ENCODE measurements around the gene NID1. TPM values are rescaled to one million over a fixed set of nuclear protein-coding genes. Genes with fewer than 3 reads are reported as not detected.

The NID1 gene
- total RNA-seq, 1 experiment from 2014 or later, result 0.32 TPM

DNA sequence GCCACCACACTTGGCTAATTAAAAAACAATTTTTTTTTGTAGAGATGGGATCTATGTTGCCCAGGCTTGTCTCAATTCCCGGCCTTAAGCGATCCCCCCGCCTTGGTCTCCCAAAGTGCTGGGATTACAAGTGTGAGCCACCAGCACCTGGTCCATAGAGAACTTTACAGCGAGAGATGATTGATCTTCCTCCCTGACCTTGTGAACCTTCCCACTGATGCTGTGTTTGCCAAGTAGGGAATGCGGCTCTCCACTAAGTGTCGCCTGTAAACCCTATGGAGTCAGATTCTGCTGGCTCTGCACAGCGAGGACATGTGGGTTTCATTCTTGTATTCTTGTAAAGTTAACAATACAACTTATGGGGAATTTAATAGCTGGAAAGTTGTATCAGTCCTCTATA, 116.9 kb downstream of the NID1 start:
- ATAC-seq, result no peak
- Histone ChIP-seq H3K4me3 (replicated peaks in 1 of 2; ENCODE audit: low read depth in 1 of 2, low read length in 2 of 2) (no peak overlapping the region), H2AFZ (ENCODE audit: low read depth, low read length, poor library complexity, severe bottlenecking) (no peak overlapping the region), H3K4me1 (ENCODE audit: control insufficient read depth in 1 of 2, insufficient read depth in 2 of 2, low read length in 2 of 2) (peaks cover 0 to 7% of the 10 kb centered on the region in 2 experiments; a peak in 1 of 4 replicates), H3K4me2 (ENCODE audit: low read length) (no peak overlapping the region), H3K27ac (ENCODE audit: low read depth, low read length) (no peak overlapping the region), H3K9me3 (ENCODE audit: control insufficient read depth in 1 of 2, insufficient read depth in 1 of 2, low read depth in 1 of 2, low read length in 2 of 2) (no peaks in the 10 kb centered on the region), H3K27me3 (ENCODE audit: insufficient read depth, low read length) (no peaks in the 10 kb centered on the region), H3K9me2 (ENCODE audit: insufficient read depth) (no peaks in the 10 kb centered on the region), H3K36me3 (ENCODE audit: control insufficient read depth in 1 of 2, insufficient read depth in 2 of 2, low read length in 2 of 2) (no peaks in the 10 kb centered on the region), H4K20me1 (ENCODE audit: insufficient read depth) (no peaks in the 10 kb centered on the region), H3K79me2 (ENCODE audit: insufficient read depth, low read length) (no peaks in the 10 kb centered on the region), H3K9ac (ENCODE audit: low read length) (no peak overlapping the region)
- no peak for DNase-seq (ENCODE audit: low read depth, low spot score)
- CTCF ChIA-PET, result interaction anchor here (1.8 kb wide), 1 partner anchor 350 kb away, joined by 4 read pairs; no protein-coding TSS in a partner anchor
- POLR2A ChIA-PET, result no interaction called here
- TF ChIP-seq EGR1 (IDR thresholded peaks at IDR 0.05; ENCODE audit: low read depth), result no peak
- TF ChIP-seq YY1 (IDR thresholded peaks at IDR 0.05; ENCODE audit: extremely low read depth, insufficient replicate concordance, low read depth, low read length), result no peak
- TF ChIP-seq CBX3 (IDR thresholded peaks at IDR 0.05; ENCODE audit: low read depth), result no peak
- TF ChIP-seq ZNF274 (IDR thresholded peaks at IDR 0.05; ENCODE audit: low read depth, low read length), result no peak
- TF ChIP-seq JUND (IDR thresholded peaks at IDR 0.05), result no peak
- no peak for TF ChIP-seq ELF1 (IDR thresholded peaks at IDR 0.05; ENCODE audit: borderline replicate concordance, low read depth)
- BruUV-seq (replicated peaks), result no TSS peak
- intact Hi-C loops (cut with micrococcal nuclease), result loop anchor here (5.0 kb wide), 1 partner anchor 81 kb away; the partner anchor contains the start of gene LYST
- RAD21 ChIA-PET (ENCODE audit: low non-redundant PET in 1 of 2, low total read pairs in 2 of 2, uncharacterized antibody in 2 of 2, unreplicated experiment in 2 of 2), result no interaction called here

DNA sequence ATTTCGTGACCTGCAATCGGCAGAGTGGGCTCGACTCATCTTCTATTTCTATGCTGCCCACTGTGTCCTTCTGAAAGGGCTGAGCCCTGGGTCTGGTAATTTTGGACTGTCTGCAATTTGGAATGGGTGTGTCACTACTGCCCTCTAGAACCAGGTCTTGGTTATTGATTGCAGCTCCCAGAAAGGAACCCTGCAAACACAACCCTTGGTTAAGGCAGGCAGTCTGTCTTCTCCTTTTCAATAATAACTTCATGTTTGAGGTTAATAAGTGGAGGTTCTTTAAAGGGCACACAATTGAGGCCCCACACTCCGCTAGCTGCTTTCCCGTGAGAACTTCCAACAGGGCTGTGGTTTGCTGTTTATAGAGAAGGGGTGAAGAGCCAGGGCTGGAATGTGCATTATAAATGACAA, 118.3 kb downstream of the NID1 start:
- RAD21 ChIA-PET (ENCODE audit: low non-redundant PET in 1 of 2, low total read pairs in 2 of 2, uncharacterized antibody in 2 of 2, unreplicated experiment in 2 of 2), result interaction anchor here in 1 of 2 experiments (0.6 kb wide), 1 partner anchor 22 kb away, joined by 3 read pairs; no protein-coding TSS in a partner anchor
- H3K79me2 ChIP-seq (ENCODE audit: insufficient read depth, low read length), result no peaks in the 10 kb centered on the region
- H3K9me2 ChIP-seq (ENCODE audit: insufficient read depth), result no peaks in the 10 kb centered on the region
- H3K27ac ChIP-seq (ENCODE audit: low read depth, low read length), result no peak overlapping the region
- CTCF ChIA-PET, result interaction anchor here (1.0 to 1.7 kb wide), 3 partner anchors 12 to 163 kb away, joined by 3 to 8 read pairs (median 4); no protein-coding TSS in a partner anchor
- POLR2A ChIA-PET, result no interaction called here
- no peaks in the 10 kb centered on the region for H3K36me3 ChIP-seq (ENCODE audit: control insufficient read depth in 1 of 2, insufficient read depth in 2 of 2, low read length in 2 of 2)
- H3K4me2 ChIP-seq (ENCODE audit: low read length), result no peak overlapping the region
- H3K27me3 ChIP-seq (ENCODE audit: insufficient read depth, low read length), result no peaks in the 10 kb centered on the region
- H2AFZ ChIP-seq (ENCODE audit: low read depth, low read length, poor library complexity, severe bottlenecking), result no peak overlapping the region
- intact Hi-C loops (cut with micrococcal nuclease), result loop anchor here (5.0 kb wide), 1 partner anchor 79 kb away; the partner anchor contains the start of gene LYST
- DNase-seq (ENCODE audit: low read depth, low spot score) (no peak), ATAC-seq (peak; percentile 84)
- no peaks in the 10 kb centered on the region for H4K20me1 ChIP-seq (ENCODE audit: insufficient read depth)
- no TSS peak for BruUV-seq (replicated peaks)
- H3K4me1 ChIP-seq (ENCODE audit: control insufficient read depth in 1 of 2, insufficient read depth in 2 of 2, low read length in 2 of 2), result peaks cover 0 to 7% of the 10 kb centered on the region in 2 experiments; a peak in 1 of 4 replicates
- H3K9ac ChIP-seq (ENCODE audit: low read length), result no peak overlapping the region
- no peaks in the 10 kb centered on the region for H3K9me3 ChIP-seq (ENCODE audit: control insufficient read depth in 1 of 2, insufficient read depth in 1 of 2, low read depth in 1 of 2, low read length in 2 of 2)
- TF ChIP-seq, protein P1, sequence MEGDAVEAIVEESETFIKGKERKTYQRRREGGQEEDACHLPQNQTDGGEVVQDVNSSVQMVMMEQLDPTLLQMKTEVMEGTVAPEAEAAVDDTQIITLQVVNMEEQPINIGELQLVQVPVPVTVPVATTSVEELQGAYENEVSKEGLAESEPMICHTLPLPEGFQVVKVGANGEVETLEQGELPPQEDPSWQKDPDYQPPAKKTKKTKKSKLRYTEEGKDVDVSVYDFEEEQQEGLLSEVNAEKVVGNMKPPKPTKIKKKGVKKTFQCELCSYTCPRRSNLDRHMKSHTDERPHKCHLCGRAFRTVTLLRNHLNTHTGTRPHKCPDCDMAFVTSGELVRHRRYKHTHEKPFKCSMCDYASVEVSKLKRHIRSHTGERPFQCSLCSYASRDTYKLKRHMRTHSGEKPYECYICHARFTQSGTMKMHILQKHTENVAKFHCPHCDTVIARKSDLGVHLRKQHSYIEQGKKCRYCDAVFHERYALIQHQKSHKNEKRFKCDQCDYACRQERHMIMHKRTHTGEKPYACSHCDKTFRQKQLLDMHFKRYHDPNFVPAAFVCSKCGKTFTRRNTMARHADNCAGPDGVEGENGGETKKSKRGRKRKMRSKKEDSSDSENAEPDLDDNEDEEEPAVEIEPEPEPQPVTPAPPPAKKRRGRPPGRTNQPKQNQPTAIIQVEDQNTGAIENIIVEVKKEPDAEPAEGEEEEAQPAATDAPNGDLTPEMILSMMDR (IDR thresholded peaks at IDR 0.05 in 2 of 3, conservative IDR thresholded peaks at IDR 0.05 in 1 of 3; ENCODE audit: borderline replicate concordance in 1 of 3, insufficient read depth in 1 of 3, low read depth in 2 of 3, low read length in 2 of 3), result peak in 2 of 3 experiments; percentile 45 to 58; a peak in 4 of 6 replicates
- TF ChIP-seq RAD21 (IDR thresholded peaks at IDR 0.05; ENCODE audit: low read depth) (peak; percentile 76), POLR2A (IDR thresholded peaks at IDR 0.05; ENCODE audit: borderline replicate concordance, extremely low read depth, insufficient read depth, insufficient read length) (no peak), FOSL1 (IDR thresholded peaks at IDR 0.05; ENCODE audit: low read depth) (no peak), TCF7L2 (IDR thresholded peaks at IDR 0.05; ENCODE audit: borderline replicate concordance, extremely low read depth, insufficient read depth, insufficient read length) (no peak), CEBPB (IDR thresholded peaks at IDR 0.05; ENCODE audit: low read depth) (no peak)
- TF ChIP-seq, protein P2, sequence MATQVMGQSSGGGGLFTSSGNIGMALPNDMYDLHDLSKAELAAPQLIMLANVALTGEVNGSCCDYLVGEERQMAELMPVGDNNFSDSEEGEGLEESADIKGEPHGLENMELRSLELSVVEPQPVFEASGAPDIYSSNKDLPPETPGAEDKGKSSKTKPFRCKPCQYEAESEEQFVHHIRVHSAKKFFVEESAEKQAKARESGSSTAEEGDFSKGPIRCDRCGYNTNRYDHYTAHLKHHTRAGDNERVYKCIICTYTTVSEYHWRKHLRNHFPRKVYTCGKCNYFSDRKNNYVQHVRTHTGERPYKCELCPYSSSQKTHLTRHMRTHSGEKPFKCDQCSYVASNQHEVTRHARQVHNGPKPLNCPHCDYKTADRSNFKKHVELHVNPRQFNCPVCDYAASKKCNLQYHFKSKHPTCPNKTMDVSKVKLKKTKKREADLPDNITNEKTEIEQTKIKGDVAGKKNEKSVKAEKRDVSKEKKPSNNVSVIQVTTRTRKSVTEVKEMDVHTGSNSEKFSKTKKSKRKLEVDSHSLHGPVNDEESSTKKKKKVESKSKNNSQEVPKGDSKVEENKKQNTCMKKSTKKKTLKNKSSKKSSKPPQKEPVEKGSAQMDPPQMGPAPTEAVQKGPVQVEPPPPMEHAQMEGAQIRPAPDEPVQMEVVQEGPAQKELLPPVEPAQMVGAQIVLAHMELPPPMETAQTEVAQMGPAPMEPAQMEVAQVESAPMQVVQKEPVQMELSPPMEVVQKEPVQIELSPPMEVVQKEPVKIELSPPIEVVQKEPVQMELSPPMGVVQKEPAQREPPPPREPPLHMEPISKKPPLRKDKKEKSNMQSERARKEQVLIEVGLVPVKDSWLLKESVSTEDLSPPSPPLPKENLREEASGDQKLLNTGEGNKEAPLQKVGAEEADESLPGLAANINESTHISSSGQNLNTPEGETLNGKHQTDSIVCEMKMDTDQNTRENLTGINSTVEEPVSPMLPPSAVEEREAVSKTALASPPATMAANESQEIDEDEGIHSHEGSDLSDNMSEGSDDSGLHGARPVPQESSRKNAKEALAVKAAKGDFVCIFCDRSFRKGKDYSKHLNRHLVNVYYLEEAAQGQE (IDR thresholded peaks at IDR 0.05; ENCODE audit: low read depth), result no peak
- no peak overlapping the region for H3K4me3 ChIP-seq (replicated peaks in 1 of 2; ENCODE audit: low read depth in 1 of 2, low read length in 2 of 2)

Measured in HCT116 (cell line).